Caki2 (cell line): ENCODE measurements around the gene GKN2. TPM values are rescaled to one million over a fixed set of nuclear protein-coding genes. Genes with fewer than 3 reads are reported as not detected.
A peak's percentile ranks its signal among the peaks of the same experiment; 100 is the strongest.
"Not testable (repeated sequence)": the region's sequence is repeated elsewhere in the genome, so short reads cannot be mapped to it uniquely, and the experiment has no call there.

Source experiments
- DNase-seq: peaks from one replicate; pipeline ENCODE4 v3.0.0-alpha.2; 2015; ENCODE audit warnings: low read depth
- in situ Hi-C: cut with HindIII; loops from 2 replicates; pipeline ENCODE4 v1.10.0; 2016; ENCODE audit warnings: low sequenced_read_pairs, low pct_unique_long_range_greater_than_20kb, mixed read lengths
- total RNA-seq: library from RNA; depleted of rRNA; stranded (reverse); fragments of >200 nt; shearing (Covaris generic); gene quantifications from 2 replicates; pipeline ENCODE4 v1.2.3, GENCODE V29; 2014; ENCODE audit warnings: low replicate concordance; rRNA removed

Gene GKN2
- total RNA-seq, 1 experiment from 2014 or later, result not detected

DNA sequence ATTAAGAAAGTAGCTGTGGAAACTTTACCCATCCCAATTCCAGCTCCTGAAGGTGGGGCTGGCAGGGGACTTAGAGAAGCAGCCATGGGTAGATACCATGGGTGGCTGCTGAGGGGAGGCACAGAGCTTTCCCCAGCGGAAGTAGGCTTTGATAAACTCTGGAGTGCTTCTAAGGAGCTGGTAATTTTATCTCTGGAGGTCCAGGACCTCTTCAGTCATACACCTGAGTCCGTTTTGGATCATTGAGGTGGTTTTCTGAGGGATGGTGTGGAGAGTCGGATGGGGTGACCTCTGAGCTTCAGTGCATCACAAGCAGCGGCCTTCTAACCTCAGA lies 44.8 kb downstream of the GKN2 start:
- no peak for DNase-seq
- in situ Hi-C loops, result no loop called here

DNA sequence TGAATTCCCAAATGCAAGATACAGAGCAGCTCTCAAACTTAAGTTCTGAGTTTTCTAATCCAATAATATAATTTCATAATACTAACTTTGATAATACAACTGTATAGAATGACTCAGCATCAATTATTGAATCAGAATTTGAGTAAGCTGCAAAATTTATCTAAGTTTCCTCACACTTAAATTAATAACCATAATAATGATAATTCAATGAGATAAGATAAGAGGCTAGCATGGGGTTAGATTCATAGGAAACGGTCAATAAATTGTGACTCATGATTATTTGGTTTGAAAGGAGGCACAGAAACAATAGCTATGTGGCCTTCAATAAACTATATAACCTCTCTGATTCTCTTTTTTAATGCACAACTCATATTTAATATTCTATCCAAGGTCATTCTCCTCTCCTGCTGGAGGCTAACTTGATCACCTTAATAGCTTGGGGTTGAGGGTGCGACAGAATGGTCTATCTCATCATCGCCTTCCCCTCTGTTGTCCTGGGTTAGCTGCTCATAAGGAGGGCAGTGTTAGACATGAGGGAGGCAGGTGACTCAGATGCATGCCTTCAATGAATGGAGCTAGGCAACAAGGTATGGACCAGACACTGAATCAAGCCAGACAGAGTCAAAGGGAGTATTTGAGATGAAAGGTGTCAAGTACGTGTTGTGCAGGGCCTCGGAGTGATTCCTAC lies 45.3 kb downstream of the GKN2 start:
- DNase-seq, result peak; percentile 3
- in situ Hi-C loops, result no loop called here

DNA sequence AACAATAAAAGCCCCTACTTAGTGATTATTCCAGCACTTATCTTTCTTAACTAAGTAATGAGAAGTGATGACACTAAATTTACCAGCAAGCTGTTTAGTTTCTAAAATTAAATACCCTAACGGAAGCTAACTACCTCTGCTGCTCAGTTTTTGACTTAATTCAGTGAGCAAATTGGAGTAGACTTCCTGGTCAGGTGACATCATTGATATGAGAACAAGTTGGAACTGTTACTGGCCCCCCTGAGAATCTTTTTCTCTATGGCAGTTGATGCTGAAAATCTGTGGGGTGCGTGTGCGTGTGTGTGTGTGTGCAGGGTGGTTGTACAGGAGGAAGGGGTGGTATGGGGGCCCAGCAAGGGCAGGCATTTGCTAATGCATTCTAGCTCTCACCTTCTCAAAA lies 46.0 kb downstream of the GKN2 start:
- in situ Hi-C loops, result no loop called here

DNA sequence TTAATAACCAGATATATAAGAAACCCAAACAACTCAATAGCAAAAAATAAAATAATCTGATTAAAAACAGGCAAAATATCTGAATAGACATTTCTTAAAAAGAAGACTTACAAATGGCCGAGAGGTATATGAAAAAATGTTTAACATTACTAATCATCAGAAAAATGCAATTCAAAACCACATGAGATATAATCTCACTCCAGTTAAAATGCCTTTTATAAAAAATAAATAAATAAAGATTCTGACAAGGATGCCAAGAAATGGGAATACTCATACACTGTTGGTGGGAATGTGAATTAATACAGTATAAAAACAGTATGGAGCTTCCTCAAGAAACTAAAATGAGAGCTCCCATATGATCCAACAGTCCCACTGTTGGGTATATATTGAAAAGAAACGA lies 47.6 kb downstream of the GKN2 start:
- no peak for DNase-seq
- in situ Hi-C loops, result no loop called here

More for the DNA sequence above, 46.0 kb downstream of the GKN2 start:
- DNase-seq, result no peak

DNA sequence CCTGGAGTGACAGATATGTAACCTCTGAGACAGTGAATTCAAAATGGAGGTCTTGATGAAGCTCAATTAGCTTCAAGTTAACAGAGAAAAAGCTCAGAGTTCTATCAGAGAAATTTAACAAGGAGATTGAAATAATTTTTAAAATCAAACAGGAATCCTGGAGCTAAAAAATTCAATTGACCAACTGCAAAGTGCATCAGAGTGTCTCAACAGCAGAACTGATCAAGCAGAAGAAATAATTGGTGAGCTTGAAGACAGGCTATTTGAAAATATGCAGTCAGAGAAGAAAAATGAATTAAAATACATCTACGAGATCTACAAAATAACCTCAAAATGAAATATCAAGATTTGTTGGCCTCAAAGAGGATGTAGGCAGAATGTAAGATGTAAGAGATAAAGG lies 51.1 kb downstream of the GKN2 start:
- DNase-seq, result no peak
- in situ Hi-C loops, result no loop called here

DNA sequence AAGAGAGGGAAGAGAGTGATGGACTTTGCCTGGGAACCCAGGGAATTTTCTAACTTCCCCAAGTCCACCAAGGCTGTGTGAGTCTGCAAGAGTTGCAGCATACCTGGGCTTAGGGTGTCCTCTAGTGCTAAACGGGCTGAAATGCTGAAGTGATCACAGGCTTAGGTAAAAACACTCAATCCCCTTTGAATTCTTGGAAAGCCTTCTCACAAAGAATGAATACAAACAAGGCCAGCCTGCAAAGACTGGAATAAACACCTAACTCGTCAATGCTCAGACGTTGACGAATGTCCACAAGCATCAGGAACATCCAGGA lies 51.5 kb downstream of the GKN2 start:
- in situ Hi-C loops, result no loop called here
- DNase-seq, result no peak

DNA sequence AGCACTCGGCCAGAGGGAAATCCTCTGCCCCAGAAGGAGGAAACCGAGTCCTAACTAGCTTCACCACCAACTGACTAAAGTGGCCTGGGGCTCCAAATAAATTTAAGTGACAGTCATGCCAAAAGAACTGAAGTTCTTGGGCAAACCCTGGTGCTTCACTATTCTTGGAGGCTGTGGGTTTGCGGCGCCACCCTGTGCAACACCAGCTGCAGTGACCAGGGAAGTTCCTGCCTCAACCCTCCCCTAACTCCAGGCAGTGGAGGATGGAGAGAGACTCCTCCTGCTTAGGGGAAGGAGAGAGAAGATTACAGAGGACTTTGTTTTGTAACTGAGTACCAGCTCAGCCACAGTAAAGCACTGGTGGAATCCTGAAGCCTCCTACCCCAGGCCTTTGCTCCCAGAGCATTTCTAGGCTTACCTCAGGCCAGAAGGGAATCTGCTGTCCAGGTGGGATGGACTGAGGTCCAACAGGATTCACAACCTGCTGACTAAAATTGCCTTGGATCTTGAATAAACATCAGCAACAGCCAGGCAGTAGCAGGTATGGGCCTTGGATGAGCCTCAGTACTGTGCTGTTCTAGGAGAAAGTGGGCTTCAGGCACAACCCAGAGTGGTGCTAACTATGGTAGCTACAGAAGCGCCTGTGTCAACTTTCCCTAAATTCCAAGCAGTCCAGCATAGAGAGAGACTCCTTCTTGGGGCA lies 52.0 kb downstream of the GKN2 start:
- in situ Hi-C loops, result no loop called here
- no peak for DNase-seq

DNA sequence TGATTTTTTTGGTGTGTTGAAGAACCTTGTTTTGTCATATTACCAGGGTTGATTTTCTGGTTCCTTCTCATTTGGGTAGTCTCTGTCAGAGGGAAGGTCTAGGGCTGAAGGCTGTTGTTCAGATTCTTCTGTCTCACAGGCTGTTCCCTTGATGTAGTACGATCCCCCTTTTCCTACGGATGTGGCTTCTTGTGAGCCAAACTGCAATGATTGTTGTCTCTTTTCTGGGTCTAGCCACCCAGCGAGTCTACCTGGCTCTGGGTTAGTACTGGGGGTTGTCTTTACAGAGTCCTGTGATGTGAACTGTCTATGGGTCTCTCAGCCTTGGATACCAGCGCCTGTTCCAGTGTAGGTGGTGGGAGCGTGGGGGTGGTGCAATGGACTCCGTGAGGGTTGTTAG lies 56.7 kb downstream of the GKN2 start:
- DNase-seq, in situ Hi-C loops: not testable (repeated sequence)

Other genes with a start within 250 kb of the GKN2 start
- gene ARHGAP25, start 218.1 kb downstream of the GKN2 start, total RNA-seq, result not detected in 2 replicates
- not detected in 2 replicates for gene BMP10, start 81.5 kb downstream of the GKN2 start, total RNA-seq
- gene GKN1, start 21.7 kb upstream of the GKN2 start, total RNA-seq, result not detected in 2 replicates
- gene ANTXR1, start 60.3 kb upstream of the GKN2 start, total RNA-seq, result 1.1 and 2.0 TPM in 2 replicates